Osteocyte (in vitro differentiated cells): ENCODE measurements around the gene IGF2. TPM values are rescaled to one million over a fixed set of nuclear protein-coding genes. Genes with fewer than 3 reads are reported as not detected.

ENCODE experiments used
- DNase-seq: peaks from one replicate; pipeline ENCODE4 v3.0.0; 2021; ENCODE audit warnings: mixed read lengths; ENCODE audit not compliant: unreplicated experiment; ENCODE audit errors: extremely low spot score
- H3K27ac Mint-ChIP-seq: one replicate; pipeline ENCODE4 v1.8.0; 2021; ENCODE audit warnings: mild to moderate bottlenecking, mixed read lengths; ENCODE audit not compliant: unreplicated experiment
- H3K27me3 Mint-ChIP-seq: one replicate; pipeline ENCODE4 v1.8.0; 2021; ENCODE audit warnings: mixed read lengths; ENCODE audit not compliant: unreplicated experiment
- H3K36me3 Mint-ChIP-seq: one replicate; pipeline ENCODE4 v1.8.0; 2021; ENCODE audit warnings: mixed read lengths; ENCODE audit not compliant: unreplicated experiment
- H3K4me1 Mint-ChIP-seq: one replicate; pipeline ENCODE4 v1.8.0; 2021; ENCODE audit warnings: mixed read lengths; ENCODE audit not compliant: unreplicated experiment
- H3K4me3 Mint-ChIP-seq: one replicate; pipeline ENCODE4 v1.8.0; 2021; ENCODE audit warnings: mild to moderate bottlenecking, moderate library complexity, mixed read lengths; ENCODE audit not compliant: unreplicated experiment
- H3K9me3 Mint-ChIP-seq: one replicate; pipeline ENCODE4 v1.8.0; 2021; ENCODE audit warnings: mixed read lengths; ENCODE audit not compliant: unreplicated experiment
- CTCF ChIP-seq: fragments of 200-600 bp; sonication (generic); IDR thresholded peaks from 2 replicates; pipeline ENCODE4 v1.5.0; 2021; ENCODE audit warnings: antibody characterized with exemption, mild to moderate bottlenecking, moderate library complexity
- total RNA-seq: library from RNA; stranded (reverse); gene quantifications from 2 replicates; pipeline ENCODE4 v1.2.1, GENCODE V29; 2021

Gene IGF2
- total RNA-seq, 1 donor from 2014 or later = 590 TPM

GRCh38 chr11:2088746-2089535 is 50.2 kb downstream of the IGF2 start:
- Mint-ChIP-seq H3K36me3 (peaks cover 7% of the 10 kb centered on the region), H3K27ac (no peak overlapping the region), H3K4me3 (no peak overlapping the region), H3K27me3 (peaks cover 7% of the 10 kb centered on the region), H3K4me1 (peaks cover 17% of the 10 kb centered on the region), H3K9me3 (peaks cover 8% of the 10 kb centered on the region)
- DNase-seq = peak; percentile 81
- TF ChIP-seq CTCF = no peak

GRCh38 chr11:2088284-2088683 is 50.9 kb downstream of the IGF2 start:
- Mint-ChIP-seq H3K9me3 (peaks cover 12% of the 10 kb centered on the region), H3K36me3 (peaks cover 9% of the 10 kb centered on the region), H3K4me3 (no peak overlapping the region), H3K4me1 (peaks cover 13% of the 10 kb centered on the region), H3K27me3 (peaks cover 9% of the 10 kb centered on the region), H3K27ac (no peak overlapping the region)
- no peak for TF ChIP-seq CTCF
- DNase-seq = no peak

GRCh38 chr11:2086239-2087040 is 52.7 kb downstream of the IGF2 start:
- DNase-seq = peak; percentile 80
- Mint-ChIP-seq H3K27me3 (peaks cover 13% of the 10 kb centered on the region), H3K9me3 (peaks cover 12% of the 10 kb centered on the region), H3K27ac (no peak overlapping the region), H3K4me3 (no peak overlapping the region), H3K36me3 (peaks cover 9% of the 10 kb centered on the region), H3K4me1 (no peaks in the 10 kb centered on the region)
- TF ChIP-seq CTCF = no peak

- Mint-ChIP-seq H3K4me3 (no peak overlapping the region), H3K4me1 (no peaks in the 10 kb centered on the region), H3K27ac (no peak overlapping the region), H3K27me3 (peaks cover 16% of the 10 kb centered on the region), H3K9me3 (peaks cover 12% of the 10 kb centered on the region), H3K36me3 (peaks cover 9% of the 10 kb centered on the region)
- DNase-seq = peak; percentile 82
- TF ChIP-seq CTCF = no peak
These were observed 53.7 kb downstream of the IGF2 start for GRCh38 chr11:2085251-2086066.
